Measurements from ENCODE around the gene SIGLEC15.

SIGLEC15 gene

DNA sequence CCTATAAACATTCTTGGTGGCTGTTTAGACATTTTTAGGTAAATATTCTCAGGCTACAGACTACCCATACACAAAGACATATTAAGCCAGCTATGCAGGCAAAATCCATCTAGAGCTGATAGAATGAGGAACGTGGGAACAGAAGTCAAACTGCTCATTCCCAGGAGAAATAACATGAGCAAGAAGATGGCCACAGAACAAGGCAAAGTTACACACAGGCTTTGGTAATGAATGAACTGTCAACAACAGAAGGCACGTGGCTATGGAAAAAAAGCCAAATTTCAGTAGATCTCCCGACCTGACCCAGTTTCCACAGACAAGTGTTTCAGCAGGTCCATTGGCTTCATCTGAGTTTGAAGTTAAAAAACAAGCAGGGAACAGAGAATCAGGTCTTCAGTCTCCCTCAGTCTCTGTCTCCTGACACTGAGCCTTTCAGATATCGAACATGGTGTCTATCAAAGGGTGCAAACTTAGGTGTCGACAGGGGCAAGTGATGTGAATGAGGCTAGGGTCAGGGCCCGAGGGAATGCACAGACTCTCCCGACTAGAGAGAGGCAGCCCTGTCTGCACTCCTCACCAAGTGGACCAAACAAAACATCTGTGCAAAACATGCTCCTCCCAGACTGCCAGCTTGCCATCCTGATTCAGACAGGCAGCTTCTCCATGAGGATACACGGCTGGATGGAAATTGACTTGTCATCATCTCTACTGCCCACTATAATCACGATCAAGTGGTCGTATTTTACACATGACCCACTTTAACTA is 25.9 kb downstream of the SIGLEC15 start:
- TF ChIP-seq MAX (IDR thresholded peaks at IDR 0.05) (no peak), RAD21 (IDR thresholded peaks at IDR 0.05; ENCODE audit: low read depth) (no peak), EP300 (IDR thresholded peaks at IDR 0.05; ENCODE audit: borderline replicate concordance) (no peak), YY1 (IDR thresholded peaks at IDR 0.05; ENCODE audit: low read depth) (no peak), EGR1 (IDR thresholded peaks at IDR 0.05) (no peak)

GRCh38 chr18:45852631-45853030 is 27.2 kb downstream of the SIGLEC15 start:
- TF ChIP-seq USF1 (IDR thresholded peaks at IDR 0.05) (no peak), TAF1 (IDR thresholded peaks at IDR 0.05; ENCODE audit: low read depth) (no peak), ZBTB7A (IDR thresholded peaks at IDR 0.05; ENCODE audit: low read depth) (no peak), MAX (IDR thresholded peaks at IDR 0.05) (no peak), CREB1 (IDR thresholded peaks at IDR 0.05; ENCODE audit: low read depth) (no peak), CEBPB (IDR thresholded peaks at IDR 0.05) (no peak), FOXM1 (IDR thresholded peaks at IDR 0.05; ENCODE audit: borderline replicate concordance, low read depth) (no peak), TCF12 (IDR thresholded peaks at IDR 0.05; ENCODE audit: low read depth) (no peak), REST (IDR thresholded peaks at IDR 0.05; ENCODE audit: low read depth) (no peak), TEAD4 (IDR thresholded peaks at IDR 0.05) (no peak), EGR1 (IDR thresholded peaks at IDR 0.05) (no peak)

DNA sequence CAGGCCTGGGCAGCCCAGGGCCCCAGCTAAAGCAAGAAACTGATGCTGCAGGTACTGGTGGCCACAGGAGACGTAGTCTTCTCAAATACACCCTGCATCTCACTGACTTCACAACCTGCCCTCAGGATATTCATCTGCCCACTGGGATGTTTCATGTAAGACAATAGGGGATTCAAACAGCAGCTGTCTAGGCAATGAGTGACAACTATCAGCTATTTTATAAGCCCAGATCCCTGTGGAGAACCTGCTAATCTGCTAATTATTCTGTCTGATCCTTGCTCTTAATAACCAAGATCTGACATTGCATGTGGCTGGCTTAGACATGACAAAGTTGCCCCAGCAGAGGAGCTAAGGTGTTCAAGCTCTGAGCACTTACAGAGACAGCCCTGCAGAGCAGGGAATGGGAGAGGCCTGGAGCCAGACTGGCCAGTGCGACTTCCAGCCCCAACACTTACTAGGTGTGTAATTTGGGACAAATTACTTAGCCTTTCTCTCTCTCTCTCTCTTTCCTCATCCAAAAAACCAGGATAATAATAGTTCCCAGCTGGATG is 28.6 kb downstream of the SIGLEC15 start:
- TF ChIP-seq EGR1 (IDR thresholded peaks at IDR 0.05), result no peak
- no peak for TF ChIP-seq CEBPB (IDR thresholded peaks at IDR 0.05)
- no peak for TF ChIP-seq TAF1 (IDR thresholded peaks at IDR 0.05; ENCODE audit: low read depth)
- TF ChIP-seq EP300 (IDR thresholded peaks at IDR 0.05; ENCODE audit: borderline replicate concordance), result no peak
- TF ChIP-seq REST (IDR thresholded peaks at IDR 0.05; ENCODE audit: low read depth), result no peak
- no peak for TF ChIP-seq RAD21 (IDR thresholded peaks at IDR 0.05; ENCODE audit: low read depth)
- TF ChIP-seq USF1 (IDR thresholded peaks at IDR 0.05), result no peak
- no peak for TF ChIP-seq ZBTB7A (IDR thresholded peaks at IDR 0.05; ENCODE audit: low read depth)
- TF ChIP-seq MAX (IDR thresholded peaks at IDR 0.05), result no peak
- no peak for TF ChIP-seq TEAD4 (IDR thresholded peaks at IDR 0.05)
- TF ChIP-seq NFIC (IDR thresholded peaks at IDR 0.05), result no peak

GRCh38 chr18:45856531-45856930 is 31.1 kb downstream of the SIGLEC15 start:
- no peak for TF ChIP-seq FOXM1 (IDR thresholded peaks at IDR 0.05; ENCODE audit: borderline replicate concordance, low read depth)
- no peak for TF ChIP-seq YY1 (IDR thresholded peaks at IDR 0.05; ENCODE audit: low read depth)
- no peak for TF ChIP-seq CREB1 (IDR thresholded peaks at IDR 0.05; ENCODE audit: low read depth)
- no peak for TF ChIP-seq EP300 (IDR thresholded peaks at IDR 0.05; ENCODE audit: borderline replicate concordance)
- TF ChIP-seq TCF12 (IDR thresholded peaks at IDR 0.05; ENCODE audit: low read depth), result no peak
- TF ChIP-seq MAX (IDR thresholded peaks at IDR 0.05), result no peak
- no peak for TF ChIP-seq REST (IDR thresholded peaks at IDR 0.05; ENCODE audit: low read depth)
- no peak for TF ChIP-seq ZBTB7A (IDR thresholded peaks at IDR 0.05; ENCODE audit: low read depth)
- TF ChIP-seq EGR1 (IDR thresholded peaks at IDR 0.05), result no peak
